Activated naive CD4-positive, alpha-beta T cell treated with anti-CD3 and anti-CD28 coated beads for 36 hours (primary cell): ENCODE results near the gene RPL5. TPM values are rescaled to one million over a fixed set of nuclear protein-coding genes. Genes with fewer than 3 reads are reported as not detected.
A peak's percentile ranks its signal among the peaks of the same experiment; 100 is the strongest.

Source experiments
- CTCF ChIA-PET: fragments of 350-600 bp; sonication (Branson Sonifier 250); formaldehyde crosslinking; loops from one replicate; lab custom pipeline; 2021; ENCODE audit warnings: antibody characterized with exemption; lab: Charles Lee
- DNase-seq: peaks from one replicate; pipeline ENCODE4 v3.0.0-alpha.2; 2020
- H3K27ac Mint-ChIP-seq: one replicate; pipeline ENCODE4 v1.8.0; 2021; ENCODE audit warnings: mild to moderate bottlenecking, mixed read lengths
- H3K27me3 Mint-ChIP-seq: one replicate; pipeline ENCODE4 v1.8.0; 2021; ENCODE audit warnings: low read depth, mixed read lengths
- H3K36me3 Mint-ChIP-seq: one replicate; pipeline ENCODE4 v1.8.0; 2021; ENCODE audit warnings: low read depth, mixed read lengths
- H3K4me1 Mint-ChIP-seq: one replicate; pipeline ENCODE4 v1.8.0; 2021; ENCODE audit warnings: low read depth, mixed read lengths
- H3K4me3 Mint-ChIP-seq: one replicate; pipeline ENCODE4 v1.8.0; 2021; ENCODE audit warnings: mild to moderate bottlenecking, moderate library complexity, mixed read lengths
- H3K9me3 Mint-ChIP-seq: one replicate; pipeline ENCODE4 v1.8.0; 2021; ENCODE audit warnings: mixed read lengths
- intact Hi-C: fragments of 100-400 bp; cut with micrococcal nuclease; formaldehyde crosslinking; loops from one replicate; pipeline ENCODE4 v1.15.1; 2023
- total RNA-seq, 2 experiments: library from RNA; stranded (reverse); gene quantifications; one replicate each; pipeline ENCODE4 v1.2.3, GENCODE V29; 2021

The RPL5 gene
- total RNA-seq, 2 experiments from 2014 or later: 1,793 to 1,819 TPM

DNA sequence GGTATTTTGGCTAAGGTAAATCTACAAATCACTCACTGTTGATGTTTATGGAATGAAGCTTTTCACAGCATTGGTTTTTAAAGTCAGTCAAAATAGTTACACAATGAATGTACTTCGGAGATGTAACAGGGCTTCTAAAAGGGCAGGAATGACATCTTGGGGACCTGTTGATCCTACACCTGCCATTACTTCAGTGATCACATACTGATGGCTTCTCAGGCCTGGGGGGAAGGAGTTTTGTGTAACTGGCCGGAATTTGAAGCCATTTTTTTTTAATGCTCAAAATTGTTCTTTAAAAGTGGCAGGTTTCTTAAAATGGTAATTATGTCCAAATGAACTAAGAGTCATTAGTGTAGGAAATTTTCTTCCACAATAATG is 11.2 kb downstream of the RPL5 start:
- Mint-ChIP-seq H3K4me1 (peaks cover 23% of the 10 kb centered on the region), H3K9me3 (no peaks in the 10 kb centered on the region), H3K27ac (peak overlapping the region; percentile 71), H3K36me3 (peaks cover 55% of the 10 kb centered on the region), H3K4me3 (no peak overlapping the region), H3K27me3 (no peaks in the 10 kb centered on the region)
- no peak for DNase-seq
- intact Hi-C loops: loop anchor here (1.0 kb wide), 1 partner anchor 11 kb away; the partner anchor contains the start of gene RPL5
- CTCF ChIA-PET: interaction anchor here (0.6 to 2.6 kb wide), 4 partner anchors 11 to 529 kb away, joined by 3 to 10 read pairs (median 4); partner anchors contain the start of gene RPL5

DNA sequence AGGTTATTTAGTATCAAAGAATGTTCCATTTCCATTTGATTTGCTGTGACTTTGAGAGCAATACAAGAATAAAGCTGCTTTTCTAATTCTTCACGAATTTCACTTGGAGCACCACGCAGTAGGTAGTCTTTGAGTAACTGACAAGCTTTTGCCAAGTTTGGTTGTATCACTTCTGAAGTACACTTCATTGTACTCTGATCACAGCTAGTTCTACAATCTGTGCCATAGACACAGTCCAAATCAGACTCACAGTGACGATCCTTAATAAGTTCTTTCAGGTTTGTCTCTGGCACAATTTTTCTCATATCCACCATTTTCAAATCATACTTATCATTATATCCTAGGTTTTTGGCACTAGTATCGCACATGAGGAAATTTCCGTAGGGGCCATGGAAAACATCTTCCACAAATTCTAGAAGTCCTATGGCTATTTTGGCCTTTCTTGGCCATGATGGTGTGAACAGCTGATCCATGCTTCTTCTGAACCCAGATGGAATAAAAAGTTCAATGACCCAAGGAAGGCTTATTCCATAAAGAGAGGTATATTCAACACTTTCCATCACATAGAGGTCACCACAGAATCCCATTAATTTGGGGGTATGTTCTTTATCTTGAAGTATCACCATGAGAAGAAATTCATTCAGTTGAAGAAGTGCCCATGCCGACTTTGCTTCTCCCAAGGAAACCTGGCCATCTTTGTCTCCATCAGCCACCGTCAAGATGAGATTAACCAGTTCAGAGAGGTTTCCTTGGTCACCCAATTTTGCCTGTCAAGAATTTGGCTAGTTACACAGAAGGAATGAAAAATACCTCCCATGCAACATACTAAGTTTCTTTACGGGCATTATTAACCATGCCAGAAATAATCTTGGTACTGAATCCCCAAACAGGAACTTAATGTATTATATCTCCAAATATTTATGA is 11.9 kb downstream of the RPL5 start:
- CTCF ChIA-PET: interaction anchor here (0.6 to 2.6 kb wide), 4 partner anchors 11 to 530 kb away, joined by 3 to 10 read pairs (median 4); partner anchors contain the start of gene RPL5
- DNase-seq: no peak
- intact Hi-C loops: loop anchor here (1.0 kb wide), 1 partner anchor 11 kb away; the partner anchor contains the start of gene RPL5
- Mint-ChIP-seq H3K9me3 (no peaks in the 10 kb centered on the region), H3K27ac (no peak overlapping the region), H3K27me3 (no peaks in the 10 kb centered on the region), H3K4me3 (no peak overlapping the region), H3K36me3 (peaks cover 48% of the 10 kb centered on the region), H3K4me1 (peaks cover 16% of the 10 kb centered on the region)

DNA sequence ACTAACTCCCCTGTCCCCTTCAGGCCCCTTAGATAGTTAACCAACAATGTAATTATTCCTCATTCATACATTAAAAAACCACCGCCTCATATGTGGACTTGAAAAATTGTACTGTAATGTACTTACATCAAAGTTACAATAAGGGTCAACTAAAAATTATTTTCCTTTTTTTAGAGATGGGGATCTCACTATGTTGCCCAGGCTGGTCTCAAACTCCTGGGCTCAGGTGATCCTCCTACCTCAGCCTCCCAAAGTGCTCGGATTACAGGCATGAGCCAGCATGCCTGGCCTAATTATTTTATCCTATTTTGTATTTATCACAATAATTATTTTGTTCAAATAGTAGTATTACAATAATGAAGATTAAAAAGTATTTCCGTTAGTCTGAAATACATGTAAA is 12.6 kb downstream of the RPL5 start:
- no peak for DNase-seq
- peaks cover 42% of the 10 kb centered on the region for H3K36me3 Mint-ChIP-seq
- H3K27ac Mint-ChIP-seq: no peak overlapping the region
- H3K4me3 Mint-ChIP-seq: no peak overlapping the region
- no peaks in the 10 kb centered on the region for H3K9me3 Mint-ChIP-seq
- no peaks in the 10 kb centered on the region for H3K27me3 Mint-ChIP-seq
- CTCF ChIA-PET: no interaction called here
- intact Hi-C loops: no loop called here
- peaks cover 10% of the 10 kb centered on the region for H3K4me1 Mint-ChIP-seq

DNA sequence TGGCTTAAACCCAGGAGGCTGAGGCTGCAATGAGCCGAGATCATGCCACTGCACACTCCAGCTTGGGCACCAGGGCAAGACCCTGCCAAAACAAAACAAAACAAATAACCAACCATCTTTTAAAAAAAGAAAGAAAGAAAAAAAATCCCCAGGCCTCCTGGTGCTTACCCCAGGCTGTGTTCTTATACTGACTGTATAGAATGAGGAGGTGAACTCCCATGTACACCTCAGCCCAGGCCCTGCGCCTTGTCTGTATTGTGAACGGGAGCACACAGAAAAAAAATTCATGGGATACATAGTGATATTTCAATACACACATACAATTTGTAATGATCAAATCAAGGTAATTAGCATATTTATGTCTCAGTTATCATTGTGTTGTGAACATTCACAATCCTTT is 14.1 kb downstream of the RPL5 start:
- Mint-ChIP-seq H3K9me3 (no peaks in the 10 kb centered on the region), H3K4me1 (peaks cover 2% of the 10 kb centered on the region), H3K4me3 (no peak overlapping the region), H3K27me3 (no peaks in the 10 kb centered on the region), H3K27ac (no peak overlapping the region), H3K36me3 (peaks cover 31% of the 10 kb centered on the region)
- no peak for DNase-seq
- CTCF ChIA-PET: interaction anchor here (0.8 kb wide), 1 partner anchor 14 kb away, joined by 3 read pairs; the partner anchor contains the start of gene RPL5
- intact Hi-C loops: no loop called here

DNA sequence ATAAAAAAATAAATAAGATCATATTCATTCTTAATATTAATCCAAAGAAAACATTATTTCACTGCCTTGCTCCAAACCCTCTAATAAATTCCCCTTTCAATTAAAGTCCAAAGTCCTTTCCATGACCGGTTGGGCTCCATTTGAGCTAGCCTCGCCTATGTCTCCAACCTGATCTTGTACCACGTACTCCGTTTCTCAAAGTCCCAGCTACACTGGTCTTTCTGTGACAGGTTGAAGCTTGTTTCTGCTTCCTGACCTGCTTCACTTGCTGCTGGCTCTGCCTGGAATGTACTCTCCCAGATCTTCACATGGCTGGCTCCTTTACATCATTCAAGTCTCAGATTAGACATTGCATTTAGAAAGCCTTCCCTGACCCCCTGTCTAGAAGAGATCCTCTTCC is 16.4 kb downstream of the RPL5 start:
- H3K9me3 Mint-ChIP-seq: no peaks in the 10 kb centered on the region
- peaks cover 9% of the 10 kb centered on the region for H3K4me1 Mint-ChIP-seq
- no peak overlapping the region for H3K27ac Mint-ChIP-seq
- no peak for DNase-seq
- H3K4me3 Mint-ChIP-seq: no peak overlapping the region
- CTCF ChIA-PET: interaction anchor here (1.1 to 3.9 kb wide), 4 partner anchors 16 to 146 kb away, joined by 3 to 16 read pairs (median 6); partner anchors contain the start of gene RPL5
- H3K27me3 Mint-ChIP-seq: no peaks in the 10 kb centered on the region
- intact Hi-C loops: no loop called here
- H3K36me3 Mint-ChIP-seq: peaks cover 19% of the 10 kb centered on the region

DNA sequence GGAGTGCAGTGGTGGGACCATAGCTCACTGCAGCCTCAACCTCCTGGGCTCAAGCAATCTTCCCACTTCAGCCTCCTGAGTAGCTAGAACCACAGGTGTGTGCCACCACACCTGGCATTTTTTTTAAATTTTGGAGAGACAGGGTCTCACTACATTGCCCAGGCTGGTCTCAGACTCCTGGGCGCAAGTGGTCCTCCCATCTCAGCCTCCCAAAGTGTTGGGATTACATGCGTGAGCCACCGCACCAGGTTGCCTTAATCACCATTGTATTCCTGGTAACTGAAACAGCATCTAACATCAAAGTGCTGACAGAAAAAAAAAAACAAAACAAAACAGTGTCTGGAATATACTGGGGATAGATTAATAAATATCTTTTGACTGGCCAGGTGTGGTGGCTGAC is 18.2 kb downstream of the RPL5 start:
- CTCF ChIA-PET: interaction anchor here (0.6 to 3.9 kb wide), 4 partner anchors 63 to 144 kb away, joined by 3 to 16 read pairs (median 3); no protein-coding TSS in a partner anchor
- Mint-ChIP-seq H3K36me3 (peaks cover 9% of the 10 kb centered on the region), H3K27ac (no peak overlapping the region), H3K4me3 (no peak overlapping the region), H3K27me3 (no peaks in the 10 kb centered on the region), H3K4me1 (peaks cover 17% of the 10 kb centered on the region), H3K9me3 (no peaks in the 10 kb centered on the region)
- no peak for DNase-seq
- intact Hi-C loops: no loop called here

DNA sequence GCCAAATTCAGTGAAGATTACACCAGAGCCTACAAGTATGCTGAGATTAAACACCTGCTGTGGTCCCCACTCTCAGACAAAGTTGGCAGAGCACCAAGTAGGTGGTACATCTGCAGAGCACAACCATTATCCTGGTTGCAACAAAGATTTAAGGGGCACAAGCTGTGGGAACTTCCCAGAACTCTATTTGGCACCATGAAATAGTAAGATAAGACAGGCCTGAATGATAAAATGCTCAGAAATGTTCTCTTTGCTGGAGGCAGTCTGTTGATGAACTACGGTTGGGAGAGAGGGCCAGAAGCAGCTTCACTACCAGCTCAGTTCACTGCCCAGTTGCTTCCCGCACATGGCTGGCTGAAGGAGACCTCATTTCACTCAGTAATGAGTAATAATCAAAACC is 19.9 kb downstream of the RPL5 start:
- no peak overlapping the region for H3K4me3 Mint-ChIP-seq
- H3K36me3 Mint-ChIP-seq: peaks cover 4% of the 10 kb centered on the region
- H3K9me3 Mint-ChIP-seq: no peaks in the 10 kb centered on the region
- no peak for DNase-seq
- CTCF ChIA-PET: interaction anchor here (1.0 to 1.4 kb wide), 3 partner anchors 33 to 147 kb away, joined by 3 to 5 read pairs (median 4); no protein-coding TSS in a partner anchor
- H3K27ac Mint-ChIP-seq: no peak overlapping the region
- H3K4me1 Mint-ChIP-seq: peaks cover 17% of the 10 kb centered on the region
- H3K27me3 Mint-ChIP-seq: no peaks in the 10 kb centered on the region
- intact Hi-C loops: no loop called here

DNA sequence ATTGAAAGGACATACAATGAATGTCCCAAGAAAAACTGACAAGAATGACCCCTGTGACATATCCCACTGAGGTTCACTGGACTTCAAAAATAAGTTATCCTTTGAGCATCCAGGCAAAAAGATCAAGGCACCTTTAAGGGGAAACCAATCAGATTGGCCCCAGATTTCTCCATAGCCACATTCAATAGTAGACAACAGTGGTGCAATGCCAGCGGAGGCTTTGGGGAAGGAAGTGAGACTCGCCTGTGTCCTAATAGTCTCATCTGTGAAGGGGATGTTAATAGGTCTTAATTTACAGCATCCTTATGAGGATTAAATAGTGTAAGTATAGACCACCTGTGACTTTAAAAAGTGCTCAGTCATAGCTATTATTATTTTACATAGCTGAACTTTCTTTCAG is 21.5 kb downstream of the RPL5 start:
- no peak for DNase-seq
- CTCF ChIA-PET: interaction anchor here (1.4 to 2.1 kb wide), 2 partner anchors 35 to 141 kb away, joined by 4 to 12 read pairs; no protein-coding TSS in a partner anchor
- H3K27ac Mint-ChIP-seq: no peak overlapping the region
- intact Hi-C loops: no loop called here
- no peaks in the 10 kb centered on the region for H3K9me3 Mint-ChIP-seq
- H3K4me1 Mint-ChIP-seq: peaks cover 17% of the 10 kb centered on the region
- H3K36me3 Mint-ChIP-seq: peaks cover 4% of the 10 kb centered on the region
- H3K4me3 Mint-ChIP-seq: no peak overlapping the region
- H3K27me3 Mint-ChIP-seq: no peaks in the 10 kb centered on the region

DNA sequence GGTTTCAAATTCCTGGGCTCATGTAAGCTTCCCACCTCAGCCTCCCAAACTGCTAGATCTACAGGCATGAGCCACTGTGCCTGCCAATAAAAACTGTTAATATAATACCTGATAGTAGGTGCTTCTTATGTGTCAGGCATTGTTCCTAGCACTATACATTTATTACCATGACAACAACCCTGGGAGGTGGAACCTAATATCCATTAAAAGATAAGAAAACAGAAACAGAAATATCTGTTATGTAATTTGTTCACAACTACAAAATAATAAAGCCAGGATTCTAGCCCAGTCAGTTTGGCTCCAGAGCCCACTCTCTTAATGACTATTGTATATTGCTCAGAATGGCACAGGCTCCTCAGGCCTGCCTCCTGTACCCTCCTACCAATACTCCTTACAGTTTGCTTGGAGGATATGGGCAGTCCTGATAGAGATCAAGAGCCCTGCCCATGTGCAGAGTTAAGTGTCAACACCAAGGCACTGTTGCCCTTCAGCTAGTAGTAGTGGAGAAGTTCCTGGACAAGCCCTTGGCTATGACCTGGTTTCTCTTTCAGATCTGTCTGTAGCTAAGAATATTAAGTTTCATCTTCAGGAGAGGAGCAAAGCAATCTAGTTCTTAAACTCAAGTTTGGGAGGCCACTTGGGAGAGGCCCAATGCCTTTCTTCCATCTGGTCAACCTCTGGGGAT is 22.4 kb downstream of the RPL5 start:
- CTCF ChIA-PET: interaction anchor here (0.8 to 2.1 kb wide), 3 partner anchors 107 to 140 kb away, joined by 3 to 12 read pairs (median 3); partner anchors contain the start of gene DIPK1A
- Mint-ChIP-seq H3K4me3 (no peak overlapping the region), H3K9me3 (no peaks in the 10 kb centered on the region), H3K27ac (no peak overlapping the region), H3K27me3 (no peaks in the 10 kb centered on the region), H3K4me1 (peaks cover 25% of the 10 kb centered on the region), H3K36me3 (peaks cover 4% of the 10 kb centered on the region)
- intact Hi-C loops: no loop called here
- no peak for DNase-seq

DNA sequence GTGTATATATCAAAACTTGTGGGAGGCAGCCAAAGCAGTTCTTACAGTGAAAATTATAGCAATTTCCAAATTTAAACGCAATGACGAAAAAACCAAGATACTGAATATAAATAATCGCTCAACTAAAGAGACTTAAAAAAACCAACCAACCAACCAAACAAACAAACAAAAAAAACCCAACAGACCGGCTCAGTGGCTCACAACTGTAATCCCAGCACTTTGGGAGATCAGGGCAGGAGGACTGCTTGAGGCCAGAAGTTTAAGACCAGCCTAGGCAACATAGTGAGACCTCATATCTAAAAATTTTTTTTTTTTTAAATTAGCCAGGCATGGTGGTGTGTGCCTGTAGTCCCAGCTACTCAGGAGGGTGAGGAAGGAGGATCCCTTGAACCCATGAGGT is 23.4 kb downstream of the RPL5 start:
- peaks cover 29% of the 10 kb centered on the region for H3K4me1 Mint-ChIP-seq
- peaks cover 3% of the 10 kb centered on the region for H3K36me3 Mint-ChIP-seq
- no peaks in the 10 kb centered on the region for H3K9me3 Mint-ChIP-seq
- no peak for DNase-seq
- no peaks in the 10 kb centered on the region for H3K27me3 Mint-ChIP-seq
- CTCF ChIA-PET: interaction anchor here (1.4 to 5.1 kb wide), 5 partner anchors 47 to 207 kb away, joined by 3 to 124 read pairs (median 6); partner anchors contain the start of gene DIPK1A
- no peak overlapping the region for H3K27ac Mint-ChIP-seq
- H3K4me3 Mint-ChIP-seq: no peak overlapping the region
- intact Hi-C loops: loop anchor here (5.0 kb wide), 1 partner anchor 322 kb away; no protein-coding TSS in a partner anchor

DNA sequence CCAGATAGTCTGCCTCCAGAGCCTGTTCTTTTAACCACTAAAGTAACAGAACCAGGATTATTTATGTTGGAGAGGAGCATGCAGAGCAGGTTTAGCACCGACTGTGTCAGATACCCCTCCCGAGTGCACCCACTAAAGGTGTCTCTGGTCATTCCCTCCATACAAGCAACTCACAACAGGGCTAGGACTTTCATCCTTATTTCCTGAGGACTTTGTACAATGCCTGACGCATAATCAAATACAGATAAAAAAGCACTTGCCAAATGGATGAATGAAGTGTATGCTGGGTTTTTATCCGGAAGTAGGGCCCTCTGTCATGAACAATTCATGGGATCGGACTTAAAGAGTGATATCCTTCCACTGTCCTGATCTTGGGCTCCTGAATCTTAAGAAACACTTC is 26.0 kb downstream of the RPL5 start:
- H3K27me3 Mint-ChIP-seq: no peaks in the 10 kb centered on the region
- CTCF ChIA-PET: interaction anchor here (0.5 to 7.9 kb wide), 23 partner anchors 11 to 863 kb away, joined by 3 to 136 read pairs (median 11); partner anchors contain the start of genes DIPK1A and RPL5
- no peak for DNase-seq

More for the DNA sequence above, 26.0 kb downstream of the RPL5 start:
- H3K4me3 Mint-ChIP-seq: no peak overlapping the region
- peaks cover 3% of the 10 kb centered on the region for H3K36me3 Mint-ChIP-seq
- no peaks in the 10 kb centered on the region for H3K9me3 Mint-ChIP-seq
- intact Hi-C loops: loop anchor here (5.0 kb wide), 1 partner anchor 319 kb away; no protein-coding TSS in a partner anchor
- peaks cover 19% of the 10 kb centered on the region for H3K4me1 Mint-ChIP-seq
- no peak overlapping the region for H3K27ac Mint-ChIP-seq
